DOHH2 (cell line): ENCODE measurements around the gene GALNT13.

Experiments used
- H3F3A ChIP-seq: fragments of 200-600 bp; sonication (generic), shearing (Covaris generic); 2 replicates; pipeline ENCODE4 v1.6.0; 2016; ENCODE audit warnings: antibody characterized with exemption, mild to moderate bottlenecking; ENCODE audit not compliant: control insufficient read depth, insufficient read depth
- H3K27ac ChIP-seq: fragments of 200-600 bp; sonication (generic); 2 replicates; pipeline ENCODE4 v1.5.1; 2014; ENCODE audit warnings: low read depth, mild to moderate bottlenecking, low read length, moderate library complexity
- H3K27me3 ChIP-seq: fragments of 200-600 bp; sonication (generic); 2 replicates; pipeline ENCODE4 v1.6.1; 2014; ENCODE audit warnings: mild to moderate bottlenecking, low read length, mixed read lengths; ENCODE audit not compliant: control insufficient read depth
- H3K36me3 ChIP-seq: fragments of 200-600 bp; sonication (generic); 2 replicates; pipeline ENCODE4 v1.6.1; 2014; ENCODE audit warnings: mild to moderate bottlenecking, low read length, moderate library complexity, mixed read lengths; ENCODE audit not compliant: control insufficient read depth
- H3K4me1 ChIP-seq: fragments of 200-600 bp; sonication (generic); 2 replicates; pipeline ENCODE4 v1.6.1; 2014; ENCODE audit warnings: mild to moderate bottlenecking, low read length, mixed read lengths; ENCODE audit not compliant: control insufficient read depth
- H3K4me2 ChIP-seq: fragments of 200-600 bp; sonication (generic); 2 replicates; pipeline ENCODE4 v1.6.0; 2014; ENCODE audit warnings: mild to moderate bottlenecking, low read length, moderate library complexity
- H3K4me3 ChIP-seq: fragments of 200-600 bp; sonication (generic); 2 replicates; pipeline ENCODE4 v1.5.1; 2014; ENCODE audit warnings: mild to moderate bottlenecking, low read length, mixed read lengths
- H3K79me2 ChIP-seq: fragments of 200-600 bp; sonication (generic); 2 replicates; pipeline ENCODE4 v1.6.1; 2014; ENCODE audit warnings: mild to moderate bottlenecking, low read length, mixed read lengths; ENCODE audit not compliant: control insufficient read depth
- H3K9me2 ChIP-seq: fragments of 200-600 bp; sonication (generic); replicated peaks from 2 replicates; pipeline ENCODE4 v1.6.1; 2014; ENCODE audit warnings: mild to moderate bottlenecking, low read length, mixed read lengths; ENCODE audit not compliant: control insufficient read depth
- H3K9me3 ChIP-seq: fragments of 200-600 bp; sonication (generic); 2 replicates; pipeline ENCODE4 v1.6.1; 2014; ENCODE audit warnings: antibody characterized with exemption, low read length, mixed read lengths; ENCODE audit not compliant: control insufficient read depth, insufficient read depth
- H4K20me1 ChIP-seq: fragments of 200-600 bp; sonication (generic); 2 replicates; pipeline ENCODE4 v1.6.0; 2014; ENCODE audit warnings: low read depth, mild to moderate bottlenecking, antibody characterized with exemption, low read length, moderate library complexity; ENCODE audit not compliant: control insufficient read depth, insufficient read depth
- CTCF ChIP-seq: fragments of 200-600 bp; sonication (generic); IDR thresholded peaks from one replicate; pipeline ENCODE4 v1.5.1; 2014; ENCODE audit warnings: antibody characterized with exemption, mild to moderate bottlenecking, low read depth, low read length; ENCODE audit not compliant: poor library complexity, severe bottlenecking
- EZH2phosphoT487 ChIP-seq: fragments of 200-600 bp; sonication (generic); IDR thresholded peaks from 2 replicates; pipeline ENCODE4 v1.6.1; 2017; ENCODE audit warnings: borderline replicate concordance, mild to moderate bottlenecking, antibody characterized with exemption, low read length, moderate library complexity, mixed read lengths

GALNT13 gene

GRCh38 chr2:154263206-154263605, 391.5 kb downstream of the GALNT13 start:
- H3K79me2 ChIP-seq = no peaks in the 10 kb centered on the region
- TF ChIP-seq CTCF (no peak), EZH2phosphoT487 (no peak)
- H3K36me3 ChIP-seq = no peaks in the 10 kb centered on the region
- H3K9me2 ChIP-seq = no peaks in the 10 kb centered on the region
- H3K4me1 ChIP-seq = no peaks in the 10 kb centered on the region
- H3K9me3 ChIP-seq = no peaks in the 10 kb centered on the region
- H4K20me1 ChIP-seq = no peaks in the 10 kb centered on the region
- no peaks in the 10 kb centered on the region for H3F3A ChIP-seq
- no peak overlapping the region for H3K27ac ChIP-seq
- no peak overlapping the region for H3K4me3 ChIP-seq
- no peak overlapping the region for H3K4me2 ChIP-seq
- H3K27me3 ChIP-seq = no peaks in the 10 kb centered on the region

GRCh38 chr2:154264024-154264423, 392.3 kb downstream of the GALNT13 start:
- H3K4me1 ChIP-seq = no peaks in the 10 kb centered on the region
- no peak overlapping the region for H3K27ac ChIP-seq
- H3F3A ChIP-seq = no peaks in the 10 kb centered on the region
- H3K27me3 ChIP-seq = no peaks in the 10 kb centered on the region
- no peaks in the 10 kb centered on the region for H3K79me2 ChIP-seq
- no peaks in the 10 kb centered on the region for H3K36me3 ChIP-seq
- no peak overlapping the region for H3K4me3 ChIP-seq
- H3K9me2 ChIP-seq = no peaks in the 10 kb centered on the region
- H4K20me1 ChIP-seq = no peaks in the 10 kb centered on the region
- no peak overlapping the region for H3K4me2 ChIP-seq
- TF ChIP-seq CTCF = no peak
- H3K9me3 ChIP-seq = no peaks in the 10 kb centered on the region

- H3K9me3 ChIP-seq = no peaks in the 10 kb centered on the region
- TF ChIP-seq CTCF = no peak
- TF ChIP-seq EZH2phosphoT487 = no peak
- no peaks in the 10 kb centered on the region for H3K27me3 ChIP-seq
- no peaks in the 10 kb centered on the region for H3K79me2 ChIP-seq
- no peaks in the 10 kb centered on the region for H3K4me1 ChIP-seq
- H3K9me2 ChIP-seq = no peaks in the 10 kb centered on the region
- no peaks in the 10 kb centered on the region for H4K20me1 ChIP-seq
- no peak overlapping the region for H3K27ac ChIP-seq
- H3K36me3 ChIP-seq = no peaks in the 10 kb centered on the region
- no peaks in the 10 kb centered on the region for H3F3A ChIP-seq
- no peak overlapping the region for H3K4me2 ChIP-seq
- H3K4me3 ChIP-seq = no peak overlapping the region
Observed at GRCh38 chr2:154267983-154268382, 396.3 kb downstream of the GALNT13 start.

- no peak overlapping the region for H3K27ac ChIP-seq
- H4K20me1 ChIP-seq = no peaks in the 10 kb centered on the region
- H3K27me3 ChIP-seq = no peaks in the 10 kb centered on the region
- H3K4me2 ChIP-seq = no peak overlapping the region
- TF ChIP-seq CTCF = no peak
- no peak for TF ChIP-seq EZH2phosphoT487
- peaks cover 3% of the 10 kb centered on the region; the same call in 1 of the 2 replicates for H3K9me3 ChIP-seq
- H3F3A ChIP-seq = no peaks in the 10 kb centered on the region
- no peaks in the 10 kb centered on the region for H3K79me2 ChIP-seq
- H3K9me2 ChIP-seq = no peaks in the 10 kb centered on the region; the same call in 1 of the 2 replicates
- H3K36me3 ChIP-seq = no peaks in the 10 kb centered on the region
- no peaks in the 10 kb centered on the region for H3K4me1 ChIP-seq
- no peak overlapping the region for H3K4me3 ChIP-seq
Observed at GRCh38 chr2:154280543-154280942, 408.8 kb downstream of the GALNT13 start.
